Measurements from ENCODE around the gene KCNB1.
"Not testable (repeated sequence)": the region's sequence is repeated elsewhere in the genome, so short reads cannot be mapped to it uniquely, and the experiment has no call there.

KCNB1 gene

GRCh38 chr20:49431329-49431728 lies 51.1 kb downstream of the KCNB1 start:
- no peak for DNase-seq

GRCh38 chr20:49430320-49430719 lies 52.1 kb downstream of the KCNB1 start:
- DNase-seq, result no peak

DNA sequence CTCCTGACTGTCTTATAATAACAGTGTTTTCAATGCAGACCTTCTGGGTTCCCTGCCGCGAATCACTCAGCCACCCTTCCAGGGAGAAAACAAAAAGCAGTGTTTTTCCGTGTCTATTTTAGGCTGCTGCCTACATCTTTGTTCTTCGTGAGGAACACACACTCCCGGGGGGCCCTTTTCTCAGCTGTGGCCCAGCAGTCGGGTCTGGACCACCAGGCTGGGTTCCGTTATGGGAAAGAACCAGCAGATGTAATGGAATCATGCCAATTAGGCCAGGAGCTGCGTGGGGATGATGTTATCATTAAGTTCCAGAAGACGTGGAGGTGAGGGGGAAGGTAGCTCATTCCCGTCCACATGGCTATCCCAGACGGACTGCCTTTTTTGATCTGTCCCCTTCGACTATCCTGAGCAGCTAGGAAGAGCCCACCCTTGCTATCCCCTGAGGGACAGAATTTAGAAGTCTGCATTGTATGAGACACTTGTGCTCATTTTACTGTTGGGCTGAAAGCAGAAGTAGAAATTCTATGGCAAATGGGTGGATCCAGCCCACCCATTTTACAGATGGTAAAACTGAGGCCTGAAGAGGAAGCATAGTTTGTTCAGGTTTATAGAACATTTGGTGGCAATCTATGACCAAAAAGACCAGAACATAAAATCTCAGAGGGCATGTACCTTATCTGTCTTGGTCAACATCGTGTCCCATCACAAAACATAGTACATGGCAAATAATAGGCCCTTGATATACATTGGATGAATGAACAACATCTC lies 54.5 kb downstream of the KCNB1 start:
- no peak for DNase-seq

DNA sequence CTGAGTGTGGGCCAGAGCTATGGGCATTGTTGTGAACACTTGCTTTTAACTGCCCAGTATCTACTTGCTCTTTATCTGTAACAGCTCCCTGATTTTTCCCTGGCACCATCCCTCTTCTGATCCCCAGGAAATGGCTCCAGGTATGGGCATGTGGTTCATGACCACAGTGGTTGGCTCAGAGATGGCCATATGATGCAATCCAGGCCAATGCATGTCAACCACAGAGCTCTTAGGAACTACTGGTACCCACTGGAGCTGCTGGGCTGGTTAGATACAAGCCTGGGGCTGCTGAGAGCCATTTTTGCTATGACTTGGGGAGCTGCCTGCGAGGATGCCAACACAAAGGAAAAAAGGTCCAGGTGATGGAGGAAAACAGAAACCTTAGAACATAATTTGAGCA lies 55.6 kb downstream of the KCNB1 start:
- no peak for DNase-seq

- no peak for DNase-seq
These were observed 56.1 kb downstream of the KCNB1 start for GRCh38 chr20:49426395-49426794.

DNA sequence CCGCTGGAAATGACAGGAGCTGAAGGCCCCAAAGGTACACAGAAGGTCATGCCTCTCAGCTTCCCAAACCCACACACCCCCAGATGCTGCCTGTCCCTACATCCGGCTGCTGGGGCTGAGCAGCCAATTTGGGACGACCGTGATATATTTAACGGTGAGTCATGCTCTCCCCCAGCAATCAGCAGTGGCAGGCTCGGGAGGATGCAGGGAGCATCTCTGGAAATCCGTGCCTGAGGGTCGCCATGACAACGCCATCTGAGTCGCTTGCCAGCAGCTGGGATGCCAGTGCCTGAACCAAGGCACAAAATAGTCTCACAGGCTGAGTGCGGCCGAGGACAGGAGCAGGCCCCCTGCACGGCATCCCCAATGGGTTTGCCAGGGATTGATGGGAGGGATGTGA lies 57.9 kb downstream of the KCNB1 start:
- DNase-seq, result no peak

DNA sequence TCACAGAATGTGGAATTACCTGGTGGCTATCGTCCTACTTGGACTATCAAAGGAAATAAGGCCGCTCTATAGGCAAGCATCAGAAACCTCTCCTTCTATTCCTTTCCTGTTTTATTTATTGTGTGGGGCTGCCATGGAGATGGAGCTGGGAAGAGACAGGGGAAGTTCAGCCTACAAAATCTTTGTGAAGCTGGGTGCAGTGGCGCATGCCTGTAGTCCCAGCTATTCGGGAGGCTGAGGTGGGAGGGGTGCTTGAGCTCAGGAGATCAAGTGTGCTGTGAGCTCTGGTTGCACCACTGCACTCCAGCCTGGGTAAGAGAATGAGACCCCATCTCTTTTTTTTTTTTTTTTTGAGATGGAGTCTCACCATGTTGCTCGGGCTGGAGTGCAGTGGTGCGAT lies 60.3 kb downstream of the KCNB1 start:
- no peak for DNase-seq

GRCh38 chr20:49420811-49421295 lies 61.6 kb downstream of the KCNB1 start:
- DNase-seq, result no peak

DNA sequence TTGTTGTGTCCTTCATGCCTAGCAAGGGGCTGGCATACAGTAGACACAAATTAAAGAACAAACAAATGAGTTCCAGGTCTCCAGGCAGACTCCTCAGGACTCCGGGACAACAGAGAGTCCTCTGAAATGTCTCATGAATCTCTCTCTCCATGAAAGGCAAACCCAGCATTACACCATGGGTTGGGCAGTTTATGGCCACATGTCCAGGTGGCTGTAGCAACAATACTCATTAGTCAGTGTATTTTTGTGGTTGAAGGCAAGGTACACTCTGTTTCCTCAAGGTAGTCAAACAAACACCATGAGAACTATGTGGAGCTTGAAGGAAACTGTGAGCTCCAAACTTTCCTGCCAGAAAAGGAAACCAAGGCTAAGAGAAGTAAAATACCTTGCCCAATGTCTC lies 62.2 kb downstream of the KCNB1 start:
- DNase-seq, result no peak

DNA sequence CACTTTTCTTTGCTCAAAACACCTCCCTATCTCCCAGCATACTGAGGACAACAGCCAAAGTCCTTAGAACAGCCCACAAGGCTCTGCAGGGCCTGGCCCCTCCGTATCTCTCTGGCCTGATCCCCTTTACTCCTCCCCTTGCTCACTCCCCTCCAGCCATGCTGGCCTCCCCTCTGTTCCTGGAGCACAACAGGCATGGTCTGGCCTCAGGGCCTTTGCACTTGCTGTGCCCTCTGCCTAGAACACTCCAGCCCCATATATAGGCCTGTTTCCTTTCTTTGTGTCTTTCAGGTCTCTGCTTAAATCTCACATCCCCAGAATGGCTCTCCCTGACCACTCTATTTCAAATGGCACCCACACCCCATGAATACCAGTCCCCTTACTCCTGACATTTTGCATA lies 62.7 kb downstream of the KCNB1 start:
- no peak for DNase-seq

- DNase-seq, result no peak
These were observed 63.7 kb downstream of the KCNB1 start for GRCh38 chr20:49418809-49419208.

GRCh38 chr20:49417843-49418555 lies 64.5 kb downstream of the KCNB1 start:
- DNase-seq, result no peak

DNA sequence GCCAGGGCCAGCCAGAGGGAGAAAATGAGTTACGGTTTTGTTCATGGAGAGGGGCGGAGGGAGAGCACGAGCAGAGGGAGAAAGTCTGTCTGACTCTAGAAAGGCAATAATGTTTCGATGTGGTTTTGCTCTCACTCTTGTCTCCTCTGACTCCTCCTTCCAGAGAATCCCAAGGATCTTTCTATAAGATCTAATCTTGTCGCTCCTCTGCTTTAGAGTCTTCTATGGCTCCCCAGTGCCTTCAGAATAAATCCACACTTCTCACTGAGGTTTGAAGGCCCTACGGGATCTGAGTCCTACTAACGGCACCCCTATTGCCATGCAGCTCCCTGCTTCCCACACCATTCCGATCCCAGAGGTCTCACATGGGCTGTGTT lies 66.8 kb downstream of the KCNB1 start:
- no peak for DNase-seq

GRCh38 chr20:49415005-49415667 lies 67.3 kb downstream of the KCNB1 start:
- DNase-seq, result no peak

DNA sequence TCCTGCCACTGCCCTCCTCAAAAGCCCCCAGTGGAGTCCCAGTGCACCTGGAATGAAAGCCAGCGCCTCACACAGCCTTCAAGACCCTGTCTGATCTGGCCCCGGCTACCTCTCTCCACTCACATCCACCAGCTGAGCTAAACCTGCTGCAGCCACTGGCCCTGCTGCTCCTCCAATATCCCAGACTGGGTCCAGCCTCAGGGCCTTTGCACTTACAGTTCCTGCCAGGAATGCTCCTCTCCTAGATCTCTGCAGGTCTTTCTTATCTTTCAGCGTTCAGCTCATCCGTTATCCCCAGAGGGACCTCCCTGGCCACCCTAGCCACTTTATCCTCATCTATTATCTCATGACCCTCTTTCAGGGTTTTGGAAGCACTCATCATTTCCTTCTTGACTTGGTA lies 68.8 kb downstream of the KCNB1 start:
- DNase-seq, result no peak

- no peak for DNase-seq
These were observed 69.5 kb downstream of the KCNB1 start for GRCh38 chr20:49412953-49413352.

DNA sequence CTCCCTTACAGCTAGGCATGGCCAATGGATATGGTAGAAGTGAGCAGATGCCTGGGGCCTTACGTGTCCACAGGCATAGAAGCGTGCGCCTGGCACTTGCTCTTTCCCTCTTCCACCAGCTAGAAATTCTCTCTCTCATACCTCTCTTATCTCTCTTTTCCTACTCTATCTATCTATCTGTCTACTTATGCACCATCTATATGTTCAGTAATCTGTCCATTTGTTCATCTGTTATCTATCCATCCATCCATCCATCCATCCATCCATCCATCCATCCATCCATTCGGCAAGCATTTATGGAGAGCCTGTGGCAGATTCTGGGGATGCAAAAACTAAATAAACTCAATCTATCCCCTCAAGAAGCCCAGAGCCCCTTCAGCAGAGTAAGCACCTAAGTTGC lies 70.2 kb downstream of the KCNB1 start:
- DNase-seq, result no peak

DNA sequence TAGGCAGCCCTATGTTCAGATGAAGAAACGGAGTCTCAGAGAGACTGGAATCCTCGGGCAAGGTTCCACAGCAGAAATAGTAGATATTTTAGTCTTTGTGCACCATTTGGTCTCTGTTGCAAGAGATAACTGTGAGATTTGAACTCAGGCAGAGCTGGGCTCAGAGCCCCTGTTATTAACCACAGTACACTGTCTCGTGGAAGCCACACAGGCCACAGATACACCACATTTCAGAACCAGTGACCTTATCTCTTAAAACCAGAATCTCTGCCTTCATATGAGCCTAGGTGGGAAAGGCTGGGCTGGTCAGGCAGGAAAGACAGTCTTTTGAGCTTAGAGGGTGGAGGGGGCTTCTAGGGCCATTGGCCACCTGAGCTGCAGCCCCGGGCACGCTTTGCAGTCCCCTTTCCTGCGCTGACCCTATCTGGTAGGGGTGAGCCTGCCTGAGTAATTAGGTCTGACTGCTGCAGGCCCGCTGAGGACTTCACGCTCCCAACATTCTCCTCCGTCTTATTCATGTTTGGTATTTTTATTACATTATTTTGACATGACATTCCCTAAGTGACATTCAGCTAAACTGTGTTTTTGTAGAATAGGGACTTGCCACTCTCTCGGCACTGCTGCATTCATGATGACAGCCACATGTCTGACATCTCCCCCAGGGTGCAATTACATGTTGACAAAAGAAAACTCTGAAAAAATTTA lies 71.1 kb downstream of the KCNB1 start:
- DNase-seq, result no peak

- DNase-seq, result not testable (repeated sequence)
These were observed 72.4 kb downstream of the KCNB1 start for GRCh38 chr20:49409975-49410621.

- no peak for DNase-seq
These were observed 73.0 kb downstream of the KCNB1 start for GRCh38 chr20:49409302-49409974.

GRCh38 chr20:49408509-49409104 lies 73.9 kb downstream of the KCNB1 start:
- DNase-seq, result no peak

DNA sequence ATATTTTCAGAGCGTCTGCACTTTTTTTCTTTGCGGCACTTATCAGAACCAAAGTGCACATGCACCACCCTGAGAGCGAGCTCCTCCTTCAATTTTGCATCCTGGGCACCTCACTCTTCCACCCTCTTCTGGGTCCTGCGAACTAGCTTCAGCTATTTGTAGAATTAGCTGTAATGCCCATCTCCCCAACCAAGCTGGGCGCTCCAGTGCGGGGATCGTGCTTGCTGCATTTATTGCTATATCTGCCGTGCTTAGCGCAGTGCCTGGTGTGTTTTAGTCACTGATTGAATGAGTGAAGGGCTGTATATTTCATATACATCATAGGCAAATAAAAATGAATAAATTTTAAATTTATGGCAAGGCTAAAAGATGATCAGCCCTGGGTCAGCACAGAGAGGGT lies 75.8 kb downstream of the KCNB1 start:
- no peak for DNase-seq
